HFF-Myc (cell line): Measurements from ENCODE around the gene LRRC8D.
"Not testable (repeated sequence)": the region's sequence is repeated elsewhere in the genome, so short reads cannot be mapped to it uniquely, and the experiment has no call there.

ENCODE experiments used
- DNase-seq: peaks from one replicate; pipeline ENCODE4 v3.0.0-alpha.2; 2011; ENCODE audit warnings: low read depth; ENCODE audit errors: extremely low read depth
- H3K4me3 ChIP-seq: replicated peaks from 2 replicates; pipeline ENCODE4 v1.5.1; 2011; ENCODE audit warnings: low read depth, mild to moderate bottlenecking, control low read depth, low read length
- CTCF ChIP-seq: IDR thresholded peaks from 2 replicates; pipeline ENCODE4 v1.5.1; 2012; ENCODE audit warnings: mild to moderate bottlenecking, low read depth, low read length, control low read depth; ENCODE audit errors: missing control alignments

Gene LRRC8D

GRCh38 chr1:89975540-89976125 is 154.8 kb downstream of the LRRC8D start:
- H3K4me3 ChIP-seq, result no peak overlapping the region
- TF ChIP-seq CTCF, result no peak
- no peak for DNase-seq

GRCh38 chr1:89978755-89979154 is 157.9 kb downstream of the LRRC8D start:
- DNase-seq, result no peak
- TF ChIP-seq CTCF, result no peak
- no peak overlapping the region for H3K4me3 ChIP-seq

DNA sequence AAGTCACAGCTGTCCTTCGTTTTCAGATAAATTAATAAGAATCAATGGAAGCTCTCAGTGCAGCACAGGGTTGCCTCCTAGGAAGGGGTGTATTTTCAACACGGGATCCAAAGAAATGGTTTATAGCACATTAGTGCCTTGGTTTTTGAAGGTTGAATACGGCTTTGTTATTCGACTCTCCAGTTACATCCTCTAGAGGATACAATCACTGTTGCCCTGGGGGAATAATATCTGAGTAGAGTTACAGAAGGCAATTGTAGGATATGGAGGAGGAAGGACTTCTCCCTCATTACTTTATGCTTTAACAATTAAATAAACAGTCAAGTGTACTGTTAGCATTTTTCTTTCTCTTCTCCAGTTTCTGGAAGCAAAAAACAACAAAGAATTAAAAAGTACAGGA is 159.8 kb downstream of the LRRC8D start:
- TF ChIP-seq CTCF, result no peak
- no peak overlapping the region for H3K4me3 ChIP-seq
- DNase-seq, result no peak

- DNase-seq, H3K4me3 ChIP-seq: not testable (repeated sequence)
Measured at GRCh38 chr1:89982846-89983245, 162.0 kb downstream of the LRRC8D start.

DNA sequence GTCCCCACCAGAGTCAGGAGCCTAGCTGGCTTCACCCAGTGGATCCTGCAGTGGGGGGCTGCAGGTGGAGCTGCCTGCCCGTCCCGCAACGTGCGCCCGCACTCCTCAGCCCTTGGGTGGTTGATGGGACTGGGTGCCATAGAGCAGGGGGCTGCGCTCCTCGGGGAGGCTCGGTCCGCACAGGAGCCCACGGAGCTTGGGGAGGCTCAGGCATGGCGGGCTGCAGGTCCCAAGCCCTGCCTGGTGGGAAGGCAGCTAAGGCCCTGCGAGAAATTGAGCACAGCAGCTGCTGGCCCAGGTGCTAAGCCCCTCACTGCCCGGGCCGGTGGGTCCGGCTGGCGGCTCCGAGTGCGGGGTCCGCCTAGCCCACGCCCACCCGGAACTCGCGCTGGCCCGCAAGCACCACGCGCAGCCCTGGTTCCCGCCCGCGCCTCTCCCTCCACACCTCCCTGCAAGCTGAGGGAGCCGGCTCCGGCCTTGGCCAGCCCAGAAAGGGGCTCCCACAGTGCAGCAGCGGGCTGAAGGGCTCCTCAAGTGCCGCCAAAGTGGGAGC is 163.8 kb downstream of the LRRC8D start:
- H3K4me3 ChIP-seq, DNase-seq: not testable (repeated sequence)

DNA sequence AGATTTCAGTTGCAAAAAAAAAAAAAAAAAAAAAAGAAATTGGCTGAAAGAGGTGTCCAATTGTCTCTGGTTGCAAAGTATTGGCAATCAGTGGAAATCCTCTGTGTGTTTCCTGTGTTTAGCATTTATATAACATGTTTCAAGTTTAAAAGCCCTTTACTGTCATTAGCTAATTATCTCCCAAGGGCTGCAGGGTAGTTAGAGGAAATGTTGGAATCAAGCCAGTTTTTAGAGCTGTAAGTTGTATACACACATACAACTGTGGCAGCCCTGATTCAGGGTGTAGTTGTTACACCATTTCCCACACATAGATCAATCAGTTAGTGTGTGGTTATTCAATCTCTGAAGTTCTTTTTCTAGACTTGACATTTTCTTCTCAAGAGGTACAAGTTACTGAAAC is 165.2 kb downstream of the LRRC8D start:
- H3K4me3 ChIP-seq, result no peak overlapping the region
- no peak for DNase-seq
- TF ChIP-seq CTCF, result no peak
